ENCODE results near the gene GRM8.

DNA sequence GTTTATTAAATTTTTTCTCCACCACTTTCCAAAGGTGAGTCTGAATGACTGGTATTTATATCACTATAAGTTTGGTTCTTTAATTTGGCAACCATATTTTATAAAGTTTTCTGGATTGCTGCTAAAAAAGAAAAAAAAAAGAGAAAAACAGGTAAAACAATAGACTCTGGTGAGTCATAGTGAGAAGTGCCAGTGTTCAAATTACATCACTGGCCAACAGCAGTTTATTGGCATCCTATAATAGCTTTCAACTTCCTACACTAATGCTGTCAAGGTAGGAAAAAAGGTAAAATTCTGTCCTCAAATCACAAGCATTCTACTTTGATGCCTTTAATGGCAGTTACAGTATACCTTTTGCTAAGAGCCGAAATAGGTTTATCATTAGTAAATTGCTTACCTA is 808.8 kb downstream of the GRM8 start:
- TF ChIP-seq ZNF324 (tag by site-specific recombination; IDR thresholded peaks at IDR 0.05), result no peak
- no peak for TF ChIP-seq SP3 (tag by site-specific recombination; IDR thresholded peaks at IDR 0.05)
- TF ChIP-seq MYNN (tag by site-specific recombination; IDR thresholded peaks at IDR 0.05; ENCODE audit: borderline replicate concordance), result no peak
- TF ChIP-seq CTCF (tag by site-specific recombination; IDR thresholded peaks at IDR 0.05), result no peak
- TF ChIP-seq ZNF600 (tag by site-specific recombination; IDR thresholded peaks at IDR 0.05), result no peak
- TF ChIP-seq KLF9 (tag by site-specific recombination; IDR thresholded peaks at IDR 0.05; ENCODE audit: low read depth), result no peak
- TF ChIP-seq REST (tag by site-specific recombination; IDR thresholded peaks at IDR 0.05), result no peak
- TF ChIP-seq ZSCAN30 (tag by site-specific recombination; IDR thresholded peaks at IDR 0.05), result no peak
- TF ChIP-seq, protein P1, sequence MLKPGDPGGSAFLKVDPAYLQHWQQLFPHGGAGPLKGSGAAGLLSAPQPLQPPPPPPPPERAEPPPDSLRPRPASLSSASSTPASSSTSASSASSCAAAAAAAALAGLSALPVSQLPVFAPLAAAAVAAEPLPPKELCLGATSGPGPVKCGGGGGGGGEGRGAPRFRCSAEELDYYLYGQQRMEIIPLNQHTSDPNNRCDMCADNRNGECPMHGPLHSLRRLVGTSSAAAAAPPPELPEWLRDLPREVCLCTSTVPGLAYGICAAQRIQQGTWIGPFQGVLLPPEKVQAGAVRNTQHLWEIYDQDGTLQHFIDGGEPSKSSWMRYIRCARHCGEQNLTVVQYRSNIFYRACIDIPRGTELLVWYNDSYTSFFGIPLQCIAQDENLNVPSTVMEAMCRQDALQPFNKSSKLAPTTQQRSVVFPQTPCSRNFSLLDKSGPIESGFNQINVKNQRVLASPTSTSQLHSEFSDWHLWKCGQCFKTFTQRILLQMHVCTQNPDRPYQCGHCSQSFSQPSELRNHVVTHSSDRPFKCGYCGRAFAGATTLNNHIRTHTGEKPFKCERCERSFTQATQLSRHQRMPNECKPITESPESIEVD (tag by site-specific recombination; IDR thresholded peaks at IDR 0.05), result no peak
- no peak for TF ChIP-seq ZNF561 (tag by site-specific recombination; IDR thresholded peaks at IDR 0.05; ENCODE audit: borderline replicate concordance)
- no peak for TF ChIP-seq ZNF274 (IDR thresholded peaks at IDR 0.05; ENCODE audit: low read length)
- TF ChIP-seq ZNF274 (tag by site-specific recombination; IDR thresholded peaks at IDR 0.05; ENCODE audit: borderline replicate concordance), result no peak
- TF ChIP-seq ZNF16 (tag by site-specific recombination; IDR thresholded peaks at IDR 0.05; ENCODE audit: low read depth), result no peak
